KOPT-K1 (cell line): Measurements from ENCODE around the gene KIF21B.

Experiments
- H3K27ac ChIP-seq: fragments of 200-600 bp; sonication (generic); 2 replicates; pipeline ENCODE4 v1.5.1; 2016; ENCODE audit warnings: antibody characterized with exemption, mild to moderate bottlenecking, low read depth, low read length; ENCODE audit not compliant: poor library complexity, severe bottlenecking
- H3K36me3 ChIP-seq: fragments of 200-600 bp; sonication (generic); 2 replicates; pipeline ENCODE4 v1.5.1; 2017; ENCODE audit warnings: antibody characterized with exemption, mild to moderate bottlenecking, low read length, moderate library complexity; ENCODE audit not compliant: insufficient read depth
- H3K9me3 ChIP-seq: fragments of 200-600 bp; sonication (generic); 2 replicates; pipeline ENCODE4 v1.5.1; 2017; ENCODE audit warnings: antibody characterized with exemption, low read length, mild to moderate bottlenecking; ENCODE audit not compliant: insufficient read depth, poor library complexity, severe bottlenecking

Gene KIF21B

GRCh38 chr1:201002510-201002909 lies 21.0 kb downstream of the KIF21B start:
- Histone ChIP-seq H3K27ac (no peak overlapping the region), H3K9me3 (no peaks in the 10 kb centered on the region), H3K36me3 (peaks cover 92% of the 10 kb centered on the region)

- Histone ChIP-seq H3K27ac (no peak overlapping the region), H3K9me3 (no peaks in the 10 kb centered on the region), H3K36me3 (peaks cover 96% of the 10 kb centered on the region)
These were observed 21.6 kb downstream of the KIF21B start for GRCh38 chr1:201001962-201002361.

- H3K27ac ChIP-seq: no peak overlapping the region
- H3K36me3 ChIP-seq: peaks cover 100% of the 10 kb centered on the region
- H3K9me3 ChIP-seq: no peaks in the 10 kb centered on the region
These were observed 23.1 kb downstream of the KIF21B start for GRCh38 chr1:201000391-201000790.

GRCh38 chr1:200999667-201000066 lies 23.8 kb downstream of the KIF21B start:
- peaks cover 100% of the 10 kb centered on the region for H3K36me3 ChIP-seq

GRCh38 chr1:200998323-200998722 lies 25.2 kb downstream of the KIF21B start:
- no peak overlapping the region for H3K27ac ChIP-seq
- H3K9me3 ChIP-seq: no peaks in the 10 kb centered on the region
- peaks cover 98% of the 10 kb centered on the region for H3K36me3 ChIP-seq

More at GRCh38 chr1:200999667-201000066, 23.8 kb downstream of the KIF21B start:
- Histone ChIP-seq H3K27ac (no peak overlapping the region), H3K9me3 (no peaks in the 10 kb centered on the region)

GRCh38 chr1:200992382-200993048 lies 31.0 kb downstream of the KIF21B start:
- Histone ChIP-seq H3K9me3 (no peaks in the 10 kb centered on the region), H3K36me3 (peaks cover 98% of the 10 kb centered on the region), H3K27ac (no peak overlapping the region)

- Histone ChIP-seq H3K9me3 (no peaks in the 10 kb centered on the region), H3K27ac (no peak overlapping the region), H3K36me3 (peaks cover 98% of the 10 kb centered on the region)
These were observed 32.4 kb downstream of the KIF21B start for GRCh38 chr1:200991097-200991614.

- H3K27ac ChIP-seq: no peak overlapping the region
- H3K36me3 ChIP-seq: peaks cover 96% of the 10 kb centered on the region
- H3K9me3 ChIP-seq: no peaks in the 10 kb centered on the region
These were observed 33.4 kb downstream of the KIF21B start for GRCh38 chr1:200990114-200990513.

- no peak overlapping the region for H3K27ac ChIP-seq
- no peaks in the 10 kb centered on the region for H3K9me3 ChIP-seq
- H3K36me3 ChIP-seq: peaks cover 96% of the 10 kb centered on the region
These were observed 34.2 kb downstream of the KIF21B start for GRCh38 chr1:200989337-200989736.

GRCh38 chr1:200988693-200989092 lies 34.8 kb downstream of the KIF21B start:
- Histone ChIP-seq H3K36me3 (peaks cover 96% of the 10 kb centered on the region), H3K9me3 (no peaks in the 10 kb centered on the region), H3K27ac (no peak overlapping the region)

- peaks cover 98% of the 10 kb centered on the region for H3K36me3 ChIP-seq
- no peak overlapping the region for H3K27ac ChIP-seq
- H3K9me3 ChIP-seq: peaks cover 4% of the 10 kb centered on the region
These were observed 38.0 kb downstream of the KIF21B start for GRCh38 chr1:200985481-200985880.

- peaks cover 98% of the 10 kb centered on the region for H3K36me3 ChIP-seq
- H3K9me3 ChIP-seq: peaks cover 13% of the 10 kb centered on the region
- no peak overlapping the region for H3K27ac ChIP-seq
These were observed 40.4 kb downstream of the KIF21B start for GRCh38 chr1:200983035-200983561.

- H3K9me3 ChIP-seq: peaks cover 13% of the 10 kb centered on the region
- H3K36me3 ChIP-seq: peaks cover 98% of the 10 kb centered on the region
- no peak overlapping the region for H3K27ac ChIP-seq
These were observed 41.2 kb downstream of the KIF21B start for GRCh38 chr1:200982071-200982945.

- H3K9me3 ChIP-seq: peaks cover 13% of the 10 kb centered on the region
- H3K36me3 ChIP-seq: peaks cover 98% of the 10 kb centered on the region
- no peak overlapping the region for H3K27ac ChIP-seq
These were observed 42.2 kb downstream of the KIF21B start for GRCh38 chr1:200981278-200981677.

- Histone ChIP-seq H3K9me3 (peaks cover 13% of the 10 kb centered on the region), H3K36me3 (peaks cover 98% of the 10 kb centered on the region), H3K27ac (no peak overlapping the region)
These were observed 42.6 kb downstream of the KIF21B start for GRCh38 chr1:200980873-200981272.
